ENCODE results near the gene C14orf119. TPM values are rescaled to one million over a fixed set of nuclear protein-coding genes. Genes with fewer than 3 reads are reported as not detected.

C14orf119 gene
- total and polyA plus RNA-seq, 9 of the 15 experiments (the other 6 are each of a cell fraction or from before 2014, with no cell fraction given) = 36.7 to 251 (median 51.8) TPM

- TF ChIP-seq ZBTB11 (CRISPR knock-in tag; IDR thresholded peaks at IDR 0.05) (no peak), TGIF2 (CRISPR knock-in tag; IDR thresholded peaks at IDR 0.05) (no peak), OTX1 (CRISPR knock-in tag; IDR thresholded peaks at IDR 0.05) (peak; percentile 94), TEAD1 (CRISPR knock-in tag; IDR thresholded peaks at IDR 0.05) (no peak), HDAC3 (IDR thresholded peaks at IDR 0.05; ENCODE audit: borderline replicate concordance, partially characterized antibody) (no peak), GTF2E2 (tag; IDR thresholded peaks at IDR 0.05) (no peak), RCOR1 (IDR thresholded peaks at IDR 0.05; ENCODE audit: borderline replicate concordance in 1 of 2, low read depth in 2 of 2, low read length in 2 of 2) (no peak), HNRNPH1 (optimal IDR thresholded peaks at IDR 0.05; ENCODE audit: low read depth, low read length) (no peak), SMARCA5 (IDR thresholded peaks at IDR 0.05) (0 out of 2 replicates have a peak, but pooled peaks have one; percentile 39), BHLHE40 (IDR thresholded peaks at IDR 0.05; ENCODE audit: low read length) (no peak), GATAD2B (IDR thresholded peaks at IDR 0.05; ENCODE audit: borderline replicate concordance) (peak; percentile 87; the same call in 1 of the 2 replicates), ID3 (CRISPR knock-in tag; IDR thresholded peaks at IDR 0.05) (no peak), ID3 (tag; IDR thresholded peaks at IDR 0.05) (no peak), ZNF436 (CRISPR knock-in tag; IDR thresholded peaks at IDR 0.05) (no peak), MAFF (IDR thresholded peaks at IDR 0.05; ENCODE audit: low read length) (no peak), ILK (tag; IDR thresholded peaks at IDR 0.05; ENCODE audit: borderline replicate concordance, low read depth) (no peak), ELK3 (CRISPR knock-in tag; IDR thresholded peaks at IDR 0.05) (no peak), CHD2 (IDR thresholded peaks at IDR 0.05; ENCODE audit: low read depth, low read length) (no peak)
These were observed 38.1 kb upstream of the C14orf119 start, which contains the start of gene CDH24 (continued) for GRCh38 chr14:23056956-23057756.

Data from K562 (cell line).